Endothelial cell of umbilical vein (primary cell): ENCODE results near the gene EHMT1. TPM values are rescaled to one million over a fixed set of nuclear protein-coding genes. Genes with fewer than 3 reads are reported as not detected.

ENCODE experiments used
- BruUV-seq: library from RNA; stranded (reverse); fragments of 400-500 nt; replicated peaks from 2 replicates; lab custom pipeline; 2021; lab: Mats Ljungman, UMichigan
- CTCF ChIA-PET: fragments of 300-600, 350-600 bp; sonication (Branson Sonifier 250); formaldehyde crosslinking; loops from one replicate; lab custom pipeline; 2021; ENCODE audit warnings: antibody characterized with exemption, inconsistent platforms; lab: Charles Lee
- POLR2A ChIA-PET: fragments of 300-600, 350-600 bp; sonication (Branson Sonifier 250); formaldehyde crosslinking; loops from one replicate; lab custom pipeline; 2021; ENCODE audit warnings: antibody characterized with exemption, inconsistent platforms; lab: Charles Lee
- DNase-seq: peaks from one replicate; pipeline ENCODE4 v3.0.0-alpha.2; 2011; ENCODE audit warnings: low read depth, low spot score
- FAIRE-seq: peaks from 2 replicates; lab custom pipeline; 2011; peaks lifted over from hg19 to GRCh38; lab: Jason Lieb, UNC
- H2AFZ ChIP-seq: 2 replicates; pipeline ENCODE4 v1.6.0; 2012; ENCODE audit warnings: low read depth, low read length, control low read depth, inconsistent platforms
- H3K27ac ChIP-seq: 2 replicates; pipeline ENCODE4 v1.5.1; 2011; ENCODE audit warnings: low read depth, mild to moderate bottlenecking, control low read depth, low read length, moderate library complexity; ENCODE audit not compliant: insufficient read depth
- H3K27me3 ChIP-seq, 2 experiments: 2 replicates each; pipeline versions ENCODE4 v1.6.0 to v1.6.1; 2011; ENCODE audit warnings: low read length in 2 of 2, mixed read lengths in 1 of 2; ENCODE audit not compliant: control insufficient read depth in 2 of 2, insufficient read depth in 2 of 2
- H3K36me3 ChIP-seq, 2 experiments: 2 replicates in 1 of 2; 3 replicates in 1 of 2; pipeline ENCODE4 v1.5.1; 2011; ENCODE audit warnings: low read length in 2 of 2, mild to moderate bottlenecking in 1 of 2, moderate library complexity in 1 of 2; ENCODE audit not compliant: control insufficient read depth in 2 of 2, insufficient read depth in 2 of 2; ENCODE audit errors: extremely low read depth in 1 of 2
- H3K4me1 ChIP-seq: 3 replicates; pipeline ENCODE4 v1.5.1; 2011; ENCODE audit warnings: mild to moderate bottlenecking, low read length; ENCODE audit not compliant: control insufficient read depth, insufficient read depth; ENCODE audit errors: extremely low read depth
- H3K4me2 ChIP-seq: 2 replicates; pipeline ENCODE4 v1.6.1; 2011; ENCODE audit warnings: low read length, control low read depth, mixed read lengths; ENCODE audit not compliant: insufficient read depth
- H3K4me3 ChIP-seq, 3 experiments: fragments of 200-600 bp in 1 of 3; sonication (generic), shearing (Covaris generic) in 1 of 3; replicated peaks in 1 of 3; 2 replicates each; pipeline ENCODE4 v1.5.1; 2011 to 2016; ENCODE audit warnings: control low read depth in 3 of 3, low read length in 3 of 3, mild to moderate bottlenecking in 2 of 3, inconsistent platforms in 1 of 3, low read depth in 1 of 3, moderate library complexity in 1 of 3; ENCODE audit not compliant: insufficient read depth in 1 of 3
- H3K79me2 ChIP-seq: 2 replicates; pipeline ENCODE4 v1.6.0; 2012; ENCODE audit warnings: low read length, inconsistent platforms; ENCODE audit not compliant: control insufficient read depth, insufficient read depth
- H3K9ac ChIP-seq: replicated peaks from 2 replicates; pipeline ENCODE3; 2011; ENCODE audit warnings: low read length, control low read depth; ENCODE audit not compliant: insufficient read depth; ENCODE audit errors: extremely low read depth
- H3K9me1 ChIP-seq: replicated peaks from 3 replicates; pipeline ENCODE4 v1.6.0; 2011; ENCODE audit warnings: mild to moderate bottlenecking, low read length; ENCODE audit not compliant: control insufficient read depth, insufficient read depth; ENCODE audit errors: extremely low read depth
- H3K9me3 ChIP-seq: replicated peaks from 2 replicates; pipeline ENCODE4 v1.5.1; 2012; ENCODE audit warnings: low read length, inconsistent platforms; ENCODE audit not compliant: control insufficient read depth, insufficient read depth
- H4K20me1 ChIP-seq: replicated peaks from 2 replicates; pipeline ENCODE3; 2011; ENCODE audit warnings: mild to moderate bottlenecking, low read length; ENCODE audit not compliant: control insufficient read depth, insufficient read depth; ENCODE audit errors: extremely low read depth
- EZH2 ChIP-seq: IDR thresholded peaks from 2 replicates; pipeline ENCODE4 v1.6.1; 2012; ENCODE audit warnings: borderline replicate concordance, low read depth, mild to moderate bottlenecking, moderate library complexity, low read length, inconsistent platforms; ENCODE audit not compliant: severe bottlenecking
- FOS ChIP-seq: IDR thresholded peaks from 2 replicates; pipeline ENCODE4 v1.6.1; 2011; ENCODE audit warnings: mild to moderate bottlenecking, low read length, moderate library complexity, borderline replicate concordance; ENCODE audit not compliant: insufficient read depth
- GATA2 ChIP-seq: IDR thresholded peaks from 2 replicates; pipeline ENCODE4 v1.7.0; 2011; ENCODE audit warnings: low read depth, mild to moderate bottlenecking, moderate library complexity, mixed read lengths, low read length; ENCODE audit not compliant: insufficient read length, insufficient read depth
- JUN ChIP-seq: IDR thresholded peaks from 2 replicates; pipeline ENCODE4 v1.6.1; 2011; ENCODE audit warnings: borderline replicate concordance, low read depth; ENCODE audit not compliant: insufficient read length, insufficient read depth
- MYC ChIP-seq: IDR thresholded peaks from one replicate; pipeline ENCODE4 v1.6.1; 2011; ENCODE audit warnings: mild to moderate bottlenecking, low read depth, low read length
- POLR2A ChIP-seq: IDR thresholded peaks from 2 replicates; pipeline ENCODE4 v1.6.1; 2012; ENCODE audit warnings: low read depth, mild to moderate bottlenecking, control low read depth, low read length
- POLR2AphosphoS5 ChIP-seq: IDR thresholded peaks from 2 replicates; pipeline ENCODE4 v1.6.1; 2012; ENCODE audit warnings: low read depth, mild to moderate bottlenecking, control low read depth, low read length, moderate library complexity; ENCODE audit not compliant: insufficient read depth
- dilution Hi-C: fragments of 300-500 bp; cut with MboI; formaldehyde crosslinking; loops from one replicate; pipeline ENCODE4 v1.15.0; 2019; ENCODE audit warnings: low sequenced_read_pairs; ENCODE audit not compliant: extremely low pct_ligation_motif_present
- intact Hi-C: fragments of 100-400 bp; cut with micrococcal nuclease; formaldehyde crosslinking; loops from one replicate; pipeline ENCODE4 v1.10.0; 2022
- polyA plus RNA-seq, 4 experiments: library from polyadenylated mRNA; depleted of rRNA in 3 of 4; stranded (reverse) in 3 of 4; unstranded in 1 of 4; fragments of >200 nt; gene quantifications; 2 replicates each; pipeline versions ENCODE4 v1.2.1 to v1.2.3, GENCODE V29; 2011 to 2012; ENCODE audit warnings: missing spikeins in 1 of 4
- total RNA-seq: library from RNA; stranded (reverse); gene quantifications from 2 replicates; pipeline ENCODE4 v1.2.3, GENCODE V29; 2021
- TF ChIP-seq, protein P1 (sequence below), 2 donors: IDR thresholded peaks; 1 replicate in 1 of 2; 2 replicates in 1 of 2; pipeline ENCODE4 v1.5.1; 2011; ENCODE audit warnings: low read length in 2 of 2, mild to moderate bottlenecking in 2 of 2, moderate library complexity in 2 of 2, control low read depth in 1 of 2, inconsistent platforms in 1 of 2, low read depth in 1 of 2; ENCODE audit not compliant: insufficient read depth in 1 of 2; ENCODE audit errors: extremely low read depth in 1 of 2
- TF ChIP-seq, protein P2 (sequence below): IDR thresholded peaks from 2 replicates; pipeline ENCODE4 v1.6.1; 2011; ENCODE audit not compliant: insufficient read depth, insufficient read length

The EHMT1 gene
- total and polyA plus RNA-seq, 2 donors (not counting 3 experiments of a cell fraction or from before 2014, with no cell fraction given), result 48.2 to 104 TPM

DNA sequence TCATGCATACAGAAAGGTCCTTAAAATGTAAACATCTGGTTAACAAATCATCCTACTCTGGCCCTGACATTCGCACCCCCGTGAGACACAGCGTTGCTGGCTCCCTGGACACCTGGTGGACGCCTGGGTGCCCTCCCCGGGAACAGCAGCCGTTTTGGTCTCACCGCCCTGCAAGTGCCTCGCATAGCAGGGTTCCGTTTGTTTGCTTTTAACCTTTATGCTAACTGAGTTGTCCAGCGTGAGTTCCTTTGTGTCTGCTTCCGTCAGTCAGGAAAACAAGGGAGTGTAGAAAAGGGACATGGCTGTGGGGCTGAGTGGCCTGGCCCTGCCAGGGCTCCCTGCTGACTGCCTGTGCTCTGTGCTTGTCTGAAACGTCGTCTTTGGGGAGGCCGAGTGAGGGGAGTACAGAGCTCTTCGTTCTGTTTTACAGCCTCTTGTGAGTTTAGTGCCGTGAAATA is 166.9 kb downstream of the EHMT1 start:
- no peak for DNase-seq
- CTCF ChIA-PET, result no interaction called here
- Histone ChIP-seq H3K9ac (no peak overlapping the region), H4K20me1 (no peaks in the 10 kb centered on the region), H3K4me2 (no peak overlapping the region), H3K27ac (no peak overlapping the region), H3K4me1 (no peaks in the 10 kb centered on the region), H3K4me3 (no peak overlapping the region), H3K27me3 (no peaks in the 10 kb centered on the region), H3K9me3 (no peaks in the 10 kb centered on the region), H2AFZ (no peak overlapping the region), H3K9me1 (no peaks in the 10 kb centered on the region), H3K36me3 (peaks cover 3 to 29% of the 10 kb centered on the region in 2 experiments), H3K79me2 (no peaks in the 10 kb centered on the region)
- BruUV-seq, result no TSS peak
- intact Hi-C loops, result no loop called here
- no peak for FAIRE-seq
- TF ChIP-seq, protein P1, sequence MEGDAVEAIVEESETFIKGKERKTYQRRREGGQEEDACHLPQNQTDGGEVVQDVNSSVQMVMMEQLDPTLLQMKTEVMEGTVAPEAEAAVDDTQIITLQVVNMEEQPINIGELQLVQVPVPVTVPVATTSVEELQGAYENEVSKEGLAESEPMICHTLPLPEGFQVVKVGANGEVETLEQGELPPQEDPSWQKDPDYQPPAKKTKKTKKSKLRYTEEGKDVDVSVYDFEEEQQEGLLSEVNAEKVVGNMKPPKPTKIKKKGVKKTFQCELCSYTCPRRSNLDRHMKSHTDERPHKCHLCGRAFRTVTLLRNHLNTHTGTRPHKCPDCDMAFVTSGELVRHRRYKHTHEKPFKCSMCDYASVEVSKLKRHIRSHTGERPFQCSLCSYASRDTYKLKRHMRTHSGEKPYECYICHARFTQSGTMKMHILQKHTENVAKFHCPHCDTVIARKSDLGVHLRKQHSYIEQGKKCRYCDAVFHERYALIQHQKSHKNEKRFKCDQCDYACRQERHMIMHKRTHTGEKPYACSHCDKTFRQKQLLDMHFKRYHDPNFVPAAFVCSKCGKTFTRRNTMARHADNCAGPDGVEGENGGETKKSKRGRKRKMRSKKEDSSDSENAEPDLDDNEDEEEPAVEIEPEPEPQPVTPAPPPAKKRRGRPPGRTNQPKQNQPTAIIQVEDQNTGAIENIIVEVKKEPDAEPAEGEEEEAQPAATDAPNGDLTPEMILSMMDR (IDR thresholded peaks at IDR 0.05; ENCODE audit: extremely low read depth in 1 of 2, insufficient read depth in 1 of 2, low read depth in 1 of 2, low read length in 2 of 2), result no peak
- TF ChIP-seq FOS, result no peak
- no peak for TF ChIP-seq MYC
- TF ChIP-seq, protein P2, sequence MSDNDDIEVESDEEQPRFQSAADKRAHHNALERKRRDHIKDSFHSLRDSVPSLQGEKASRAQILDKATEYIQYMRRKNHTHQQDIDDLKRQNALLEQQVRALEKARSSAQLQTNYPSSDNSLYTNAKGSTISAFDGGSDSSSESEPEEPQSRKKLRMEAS, result no peak
- TF ChIP-seq EZH2, result no peak
- TF ChIP-seq POLR2A, result no peak
- TF ChIP-seq POLR2AphosphoS5, result no peak
- no peak for TF ChIP-seq JUN
- TF ChIP-seq GATA2, result no peak
- POLR2A ChIA-PET, result no interaction called here
- dilution Hi-C loops, result no loop called here
